B cell (primary cell): ENCODE measurements around the gene CCDC187. TPM values are rescaled to one million over a fixed set of nuclear protein-coding genes. Genes with fewer than 3 reads are reported as not detected.

Experiments
- ATAC-seq: fragments of 200-7000 bp; cut with Tn5 transposase; one replicate; pipeline ENCODE4 v1.10.0; 2021; ENCODE audit warnings: low read depth, mild to moderate bottlenecking, moderate number of reproducible peaks, moderate library complexity
- CTCF ChIA-PET: fragments of 350-600 bp; sonication (Branson Sonifier 250); formaldehyde crosslinking; loops from one replicate; lab custom pipeline; 2021; ENCODE audit warnings: antibody characterized with exemption, inconsistent platforms; lab: Charles Lee
- POLR2A ChIA-PET: fragments of 350-600 bp; sonication (Branson Sonifier 250); formaldehyde crosslinking; loops from one replicate; lab custom pipeline; 2021; ENCODE audit warnings: antibody characterized with exemption; lab: Charles Lee
- DNase-seq: peaks from one replicate; pipeline ENCODE4 v3.0.0; 2013
- H2AFZ ChIP-seq: 2 replicates; pipeline ENCODE4 v1.6.1; 2012; ENCODE audit warnings: mild to moderate bottlenecking, low read depth, low read length; ENCODE audit not compliant: insufficient read depth, poor library complexity, severe bottlenecking
- H3K27ac ChIP-seq, 2 donors: 1 replicate in 1 of 2; 2 replicates in 1 of 2; pipeline ENCODE4 v1.5.1; 2012 to 2013; ENCODE audit warnings: low read length in 2 of 2, mild to moderate bottlenecking in 2 of 2, moderate library complexity in 1 of 2
- H3K27me3 ChIP-seq, 4 experiments: fragments of 200-600 bp in 1 of 4; sonication (generic) in 1 of 4; replicated peaks in 1 of 4; 1 replicate in 2 of 4; 2 replicates in 2 of 4; pipeline versions ENCODE4 v1.6.1 to v1.7.0; 2013 to 2016; ENCODE audit warnings: low read length in 3 of 4, mild to moderate bottlenecking in 2 of 4, mixed read lengths in 1 of 4, moderate library complexity in 1 of 4; ENCODE audit not compliant: insufficient read depth in 4 of 4, control insufficient read depth in 3 of 4; ENCODE audit errors: control extremely low read depth in 1 of 4
- H3K36me3 ChIP-seq, 2 experiments: replicated peaks in 1 of 2; 1 replicate in 1 of 2; 2 replicates in 1 of 2; pipeline versions ENCODE4 v1.6.1 to v1.7.1; 2013; ENCODE audit warnings: low read length in 1 of 2; ENCODE audit not compliant: insufficient read depth in 2 of 2, control insufficient read depth in 1 of 2; ENCODE audit errors: control extremely low read depth in 1 of 2, extremely low read depth in 1 of 2
- H3K4me1 ChIP-seq, 2 donors: fragments of 200-600 bp in 1 of 2; sonication (generic) in 1 of 2; 1 replicate in 1 of 2; 2 replicates in 1 of 2; pipeline versions ENCODE4 v1.5.1 to v1.6.1; 2013 to 2017; ENCODE audit warnings: low read length in 2 of 2; ENCODE audit not compliant: control insufficient read depth in 2 of 2, insufficient read depth in 2 of 2
- H3K4me2 ChIP-seq: replicated peaks from 2 replicates; pipeline ENCODE3; 2012; ENCODE audit warnings: mild to moderate bottlenecking, low read depth, low read length; ENCODE audit not compliant: poor library complexity, severe bottlenecking
- H3K4me3 ChIP-seq, 5 experiments: fragments of 200-600 bp in 1 of 5; sonication (generic) in 1 of 5; 1 replicate in 3 of 5; 2 replicates in 2 of 5; pipeline versions ENCODE4 v1.5.1 to v1.7.0; 2011 to 2016; ENCODE audit warnings: low read length in 4 of 5, mild to moderate bottlenecking in 4 of 5, low read depth in 2 of 5, control low read depth in 1 of 5, moderate library complexity in 1 of 5; ENCODE audit not compliant: insufficient read depth in 1 of 5; ENCODE audit errors: control extremely low read depth in 1 of 5, extremely low read depth in 1 of 5
- H3K79me2 ChIP-seq: fragments of 200-600 bp; sonication (generic); one replicate; pipeline ENCODE4 v1.6.0; 2016; ENCODE audit warnings: low read length; ENCODE audit not compliant: control insufficient read depth, insufficient read depth
- H3K9ac ChIP-seq: fragments of 200-600 bp; sonication (generic); 2 replicates; pipeline ENCODE4 v1.6.1; 2017; ENCODE audit warnings: mild to moderate bottlenecking, low read length, moderate library complexity
- H3K9me3 ChIP-seq, 3 donors: one replicate each; pipeline versions ENCODE4 v1.6.1 to v1.7.1; 2013; ENCODE audit warnings: low read length in 2 of 3; ENCODE audit not compliant: control insufficient read depth in 2 of 3, insufficient read depth in 1 of 3; ENCODE audit errors: control extremely low read depth in 1 of 3
- H4K20me1 ChIP-seq: 2 replicates; pipeline ENCODE4 v1.6.0; 2012; ENCODE audit warnings: mild to moderate bottlenecking, low read length; ENCODE audit not compliant: insufficient read depth, control insufficient read depth, poor library complexity, severe bottlenecking
- H3K27ac Mint-ChIP-seq: one replicate; pipeline ENCODE4 v1.8.0; 2021; ENCODE audit warnings: mixed read lengths
- H3K27me3 Mint-ChIP-seq: one replicate; pipeline ENCODE4 v1.8.0; 2021; ENCODE audit warnings: mixed read lengths
- H3K4me1 Mint-ChIP-seq: one replicate; pipeline ENCODE4 v1.8.0; 2021; ENCODE audit warnings: mixed read lengths
- H3K4me3 Mint-ChIP-seq: one replicate; pipeline ENCODE4 v1.8.0; 2021; ENCODE audit warnings: mixed read lengths
- H3K9me3 Mint-ChIP-seq: one replicate; pipeline ENCODE4 v1.8.0; 2022; ENCODE audit warnings: mixed read lengths; ENCODE audit not compliant: insufficient read depth
- CTCF ChIP-seq: fragments of 200-600 bp; IDR thresholded peaks from one replicate; pipeline ENCODE4 v1.8.0; 2022; ENCODE audit warnings: antibody characterized with exemption, mild to moderate bottlenecking
- EZH2 ChIP-seq: IDR thresholded peaks from 2 replicates; pipeline ENCODE4 v1.6.1; 2012; ENCODE audit warnings: borderline replicate concordance, low read depth, mild to moderate bottlenecking, moderate library complexity, low read length; ENCODE audit not compliant: insufficient read depth, poor library complexity, severe bottlenecking
- WGBS: methylation state at CpG from one replicate; pipeline ENCODE4 v1.1.5; 2013; ENCODE audit warnings: missing lambda C conversion rate; ENCODE audit not compliant: insufficient coverage; 5-methylcytosine and 5-hydroxymethylcytosine counted together
- intact Hi-C: fragments of 100-400 bp; cut with micrococcal nuclease; formaldehyde crosslinking; loops from one replicate; pipeline ENCODE4 v1.10.0; 2022
- polyA plus RNA-seq: library from polyadenylated mRNA; depleted of rRNA; stranded (reverse); fragments of >200 nt; gene quantifications from 2 replicates; pipeline ENCODE4 v1.2.3, GENCODE V29; 2012
- total RNA-seq, 2 donors: library from RNA; stranded (reverse); fragments of 120-200 nt in 1 of 2; gene quantifications; 1 replicate in 1 of 2; 2 replicates in 1 of 2; pipeline versions ENCODE4 v1.2.3 to v1.2.4, GENCODE V29; 2013 to 2022

Gene CCDC187
- total and polyA plus RNA-seq, 2 donors (not counting 1 experiment from before 2014, with no cell fraction given): 1.5 to 7.6 TPM

- Histone ChIP-seq H3K9ac (no peak overlapping the region), H3K4me1 (peaks cover 18 to 25% of the 10 kb centered on the region in 2 donors), H3K9me3 (peaks cover 0 to 7% (median 0%) of the 10 kb centered on the region in 3 donors), H4K20me1 (no peaks in the 10 kb centered on the region), H3K36me3 (no peaks in the 10 kb centered on the region), H3K27ac (no peak overlapping the region), H3K4me2 (no peak overlapping the region), H3K27me3 (peaks cover 0 to 3% (median 0%) of the 10 kb centered on the region in 4 experiments), H2AFZ (no peak overlapping the region), H3K4me3 (no peak overlapping the region), H3K79me2 (no peaks in the 10 kb centered on the region)
- CTCF ChIA-PET: interaction anchor here (1.3 to 6.2 kb wide), 11 partner anchors 11 to 316 kb away, joined by 3 to 103 read pairs (median 12); partner anchors contain the start of gene DNLZ
- no peak for ATAC-seq
- peaks cover 13% of the 10 kb centered on the region for H3K27me3 Mint-ChIP-seq
- 86% methylated on average over 22 of the region's 22 CpGs for WGBS
- no peak overlapping the region for H3K4me3 Mint-ChIP-seq
- H3K27ac Mint-ChIP-seq: no peak overlapping the region
- no peak for TF ChIP-seq EZH2
- no peak for TF ChIP-seq CTCF
- no peaks in the 10 kb centered on the region for H3K9me3 Mint-ChIP-seq
- POLR2A ChIA-PET: no interaction called here
- DNase-seq: no peak
- intact Hi-C loops: no loop called here
- peaks cover 23% of the 10 kb centered on the region for H3K4me1 Mint-ChIP-seq
Measured at GRCh38 chr9:136284311-136284710, 19.6 kb downstream of the CCDC187 start.
